Stimulated activated CD4-positive, alpha-beta T cell treated with anti-CD3 and anti-CD28 coated beads, Interleukin-1b, Interleukin-23, amount 100 ng/mL, for 48 hours (primary cell): Measurements from ENCODE around the gene FRMD3.

Source experiments
- DNase-seq: peaks from one replicate; pipeline ENCODE4 v3.0.0-alpha.2; 2020

The FRMD3 gene

DNA sequence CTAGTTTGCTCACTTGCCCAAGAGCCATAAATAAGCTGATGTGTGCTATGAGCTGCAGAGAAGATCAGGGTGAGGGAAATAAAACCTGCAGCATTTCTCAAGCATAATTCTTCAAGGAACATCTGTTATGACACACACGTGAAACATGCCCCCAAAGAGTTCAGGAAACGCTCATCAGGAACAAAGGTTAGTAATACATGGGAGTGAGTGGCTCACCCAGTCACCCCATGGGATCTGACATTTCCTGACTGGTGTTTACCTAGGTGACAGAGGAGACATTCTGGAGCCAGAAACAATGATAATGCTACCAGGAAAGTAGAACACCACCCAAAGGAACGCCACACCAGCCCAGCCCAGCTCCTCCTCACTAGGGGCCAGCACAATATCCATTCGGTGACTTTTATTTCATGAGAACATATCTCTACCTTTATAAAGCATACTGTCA lies 66.0 kb downstream of the FRMD3 start:
- no peak for DNase-seq

DNA sequence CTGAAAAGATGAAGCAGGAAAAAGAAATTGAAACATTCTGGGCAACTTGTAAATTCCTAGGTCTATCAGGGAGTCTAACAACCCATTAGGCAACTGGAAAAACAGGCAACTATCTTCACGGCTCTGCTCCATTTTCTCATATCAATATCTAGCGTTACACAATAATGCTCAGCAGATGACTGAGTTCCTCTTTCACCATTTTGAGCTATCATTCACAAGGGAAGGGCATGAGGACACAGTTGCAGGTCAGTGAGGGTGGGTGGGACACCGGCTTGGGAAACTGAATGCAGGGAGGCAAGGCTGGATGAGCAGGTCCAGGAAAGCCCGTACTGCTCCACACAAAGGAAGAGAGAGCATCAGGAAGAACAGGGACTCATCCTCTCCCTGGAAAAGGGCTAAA lies 67.0 kb downstream of the FRMD3 start:
- DNase-seq, result no peak

DNA sequence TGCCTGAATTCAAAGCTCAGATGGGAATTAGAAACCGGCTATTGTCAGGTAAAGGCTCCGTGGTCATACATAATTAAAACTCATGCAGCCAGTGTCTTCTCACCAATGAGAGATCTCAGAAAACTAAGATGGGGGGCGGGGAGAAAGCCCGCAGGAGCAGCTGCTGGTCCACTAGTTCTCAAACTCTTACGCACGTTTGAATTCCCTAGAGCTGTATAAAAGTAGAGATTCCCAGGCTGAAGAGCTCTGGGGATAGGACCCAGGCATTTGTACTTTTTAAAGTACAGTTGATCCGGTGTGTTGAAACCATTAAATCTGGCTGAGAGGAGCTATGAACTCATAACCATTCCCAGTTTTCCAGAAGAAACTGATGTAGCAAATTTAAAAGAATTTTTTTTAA lies 68.5 kb downstream of the FRMD3 start:
- no peak for DNase-seq

DNA sequence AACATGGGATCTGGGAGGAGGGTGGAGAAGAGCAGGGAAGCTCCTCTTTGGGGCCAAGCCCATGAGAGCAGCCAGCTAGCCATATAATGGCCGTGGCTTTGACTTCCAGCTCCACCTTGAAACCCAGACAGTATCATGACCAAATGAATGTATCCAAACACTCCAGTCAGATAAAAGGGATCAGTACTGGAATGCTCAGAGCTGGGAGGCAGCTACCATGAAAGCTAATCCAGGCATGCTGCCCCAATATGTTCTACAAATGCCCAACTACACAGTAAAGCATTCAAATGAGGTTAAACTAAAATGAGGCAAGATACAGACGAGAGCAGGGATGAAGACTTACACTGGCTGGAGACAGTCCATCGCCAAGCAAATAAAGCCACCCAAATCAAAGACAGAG lies 69.4 kb downstream of the FRMD3 start:
- no peak for DNase-seq

DNA sequence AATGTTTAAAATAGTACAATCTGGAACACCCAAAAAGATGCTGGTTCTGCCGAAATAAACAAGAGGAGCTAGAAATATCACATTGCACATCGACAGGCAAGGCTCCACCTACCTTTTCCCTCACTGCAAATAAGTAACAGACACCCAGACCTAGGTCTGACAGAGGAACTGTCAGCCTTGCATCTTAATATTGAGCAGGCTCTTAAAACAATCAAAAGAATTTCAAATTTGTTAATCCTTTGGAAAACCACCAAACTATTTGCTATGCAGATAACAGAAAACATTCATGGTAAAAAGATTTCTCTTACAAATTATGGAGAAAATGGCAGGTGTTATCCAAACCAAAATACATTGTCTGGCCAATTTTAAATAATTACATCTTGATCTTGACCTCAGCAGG lies 71.3 kb downstream of the FRMD3 start:
- DNase-seq, result no peak

DNA sequence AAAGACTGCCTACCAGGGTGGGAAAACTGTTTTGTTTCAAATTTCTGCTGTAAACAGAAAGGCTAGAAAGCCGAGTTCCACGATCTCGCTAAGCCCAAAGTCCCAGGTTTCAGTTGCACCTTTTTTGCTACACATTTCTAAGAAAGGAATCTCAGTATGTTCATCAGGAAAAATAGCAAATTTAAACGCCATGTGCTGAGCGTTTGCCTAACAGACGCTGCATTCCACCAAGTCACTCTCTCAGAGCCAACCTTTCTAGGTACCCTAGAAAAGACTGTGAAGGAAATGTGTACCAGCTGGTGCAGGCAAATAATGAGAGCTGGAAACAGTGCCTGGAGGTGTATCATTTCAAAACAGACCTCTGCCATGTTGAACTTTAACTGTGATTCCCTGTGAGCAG lies 71.8 kb downstream of the FRMD3 start:
- no peak for DNase-seq

DNA sequence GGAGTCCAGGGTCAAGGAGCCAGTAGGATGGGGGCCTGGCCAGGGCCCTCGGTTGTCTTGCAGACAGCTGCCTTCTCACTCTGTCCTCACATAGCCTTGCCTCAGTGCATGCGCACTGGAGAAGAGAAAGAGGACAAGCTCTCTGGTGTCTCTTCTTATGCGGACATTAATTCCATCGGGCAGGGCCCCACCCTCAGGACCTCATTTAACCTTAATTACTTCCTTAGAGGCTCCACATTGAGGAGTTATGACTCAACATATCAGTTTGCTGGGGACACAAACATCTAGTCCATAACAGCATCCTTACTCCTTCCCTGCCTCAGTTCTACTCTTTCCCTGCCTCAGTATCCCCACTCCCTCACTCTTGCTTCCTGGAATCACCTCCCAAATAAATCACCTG lies 78.4 kb downstream of the FRMD3 start:
- no peak for DNase-seq

DNA sequence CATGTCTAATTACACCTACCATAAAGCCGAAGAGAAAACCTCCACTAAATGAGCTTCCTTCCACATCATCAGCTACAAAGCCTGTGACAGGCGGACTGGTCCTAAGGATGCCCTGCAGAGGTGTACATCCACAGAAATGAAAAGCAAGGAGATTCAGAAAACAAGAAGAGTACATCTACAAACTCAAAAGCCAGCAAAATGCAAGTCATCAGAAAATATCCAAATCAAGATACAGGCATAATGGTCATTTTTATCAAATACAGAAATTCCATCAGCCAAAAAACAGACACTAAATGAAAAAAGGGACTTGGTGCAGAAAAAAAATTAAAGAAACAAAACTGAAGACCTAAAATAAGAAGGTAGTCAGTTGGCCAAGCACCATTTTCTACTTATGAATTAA lies 79.7 kb downstream of the FRMD3 start:
- no peak for DNase-seq

DNA sequence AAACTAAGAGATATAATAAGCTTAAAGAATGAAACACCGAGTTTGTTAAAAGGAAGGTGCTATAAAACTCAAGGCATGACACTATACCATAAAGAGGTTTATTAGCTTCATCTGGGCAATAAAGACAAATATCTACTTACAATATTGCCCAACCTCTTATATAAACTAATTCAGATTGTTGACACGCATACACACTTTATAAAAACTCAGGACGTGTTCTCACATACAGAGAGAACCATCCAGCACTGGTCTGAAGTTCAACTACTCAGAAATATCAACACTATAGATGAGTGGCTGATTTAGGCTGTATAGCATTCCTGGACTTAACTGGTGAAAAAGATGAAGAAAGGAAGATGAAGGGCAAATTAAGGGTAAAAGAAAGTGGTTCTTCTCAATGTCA lies 81.2 kb downstream of the FRMD3 start:
- no peak for DNase-seq

DNA sequence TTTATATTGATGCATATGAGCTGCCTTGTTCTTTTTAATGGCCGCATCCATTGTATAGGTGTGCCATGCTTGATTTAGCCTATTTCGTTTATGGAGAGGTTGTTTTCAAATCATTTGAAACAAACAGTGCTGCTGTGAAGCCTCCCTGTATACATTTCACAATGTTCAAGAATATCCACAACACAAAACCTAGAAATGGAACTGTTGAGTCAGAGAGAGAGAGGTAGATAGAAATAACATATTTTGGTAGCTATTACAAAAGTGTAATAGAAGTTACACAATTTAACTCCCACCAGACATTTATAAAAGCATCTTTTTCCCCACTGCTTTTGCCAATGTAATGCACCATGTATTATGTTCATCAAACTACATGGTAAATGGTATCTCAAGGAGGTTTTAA lies 82.0 kb downstream of the FRMD3 start:
- no peak for DNase-seq

DNA sequence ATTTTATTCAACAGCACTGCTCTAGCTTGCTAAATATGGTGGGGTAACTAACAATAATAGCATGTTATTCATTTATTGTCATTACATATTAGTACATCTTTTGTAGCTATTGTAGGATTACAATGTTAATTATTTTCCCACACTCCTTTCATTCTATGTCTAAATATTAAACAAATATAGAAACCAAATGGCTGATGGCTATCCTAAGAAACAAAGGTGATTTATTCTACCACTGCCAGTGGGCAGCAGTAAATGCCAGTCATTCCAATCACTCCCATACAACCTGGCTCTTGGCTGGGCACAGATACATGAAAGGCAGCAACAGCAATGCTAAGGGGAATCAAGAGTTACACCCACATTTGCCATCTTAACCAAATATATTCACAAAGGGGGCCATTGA lies 84.1 kb downstream of the FRMD3 start:
- no peak for DNase-seq

DNA sequence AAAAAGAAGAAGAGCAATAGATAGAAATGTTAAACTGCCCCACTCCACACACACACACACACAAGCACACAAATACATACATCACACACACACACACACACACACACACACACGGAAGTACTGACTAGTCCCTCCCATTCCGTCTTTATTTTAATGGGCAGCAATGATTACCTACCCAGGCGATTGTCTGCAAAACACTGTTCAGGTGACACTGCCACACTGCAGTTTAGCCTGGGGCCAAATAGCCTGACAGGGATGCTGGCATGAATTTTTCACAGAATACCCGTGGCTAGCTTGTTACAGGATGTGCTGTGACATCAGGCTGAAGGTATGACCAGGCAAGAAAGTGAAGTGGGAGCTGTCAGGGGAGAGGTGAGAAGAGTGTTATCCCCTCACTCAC lies 86.9 kb downstream of the FRMD3 start:
- DNase-seq, result no peak

DNA sequence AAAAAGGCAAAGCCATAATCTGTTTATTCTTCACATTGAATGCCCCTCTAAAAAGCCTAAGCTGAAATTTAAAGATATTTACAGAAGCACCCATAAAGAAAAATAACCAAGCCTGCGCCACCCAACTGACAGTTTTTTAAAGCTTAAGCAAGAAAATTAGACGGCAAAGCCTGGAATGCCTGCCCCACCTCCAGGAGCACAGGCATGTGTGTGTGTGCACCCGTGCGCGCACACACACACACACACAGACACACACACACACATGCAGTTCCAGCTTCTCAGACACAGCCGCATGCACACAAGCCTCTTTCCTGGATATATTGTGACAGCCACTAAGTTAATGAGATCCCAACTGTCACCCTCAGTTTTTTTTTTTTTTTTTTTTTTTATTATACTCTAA lies 88.2 kb downstream of the FRMD3 start:
- DNase-seq, result no peak

DNA sequence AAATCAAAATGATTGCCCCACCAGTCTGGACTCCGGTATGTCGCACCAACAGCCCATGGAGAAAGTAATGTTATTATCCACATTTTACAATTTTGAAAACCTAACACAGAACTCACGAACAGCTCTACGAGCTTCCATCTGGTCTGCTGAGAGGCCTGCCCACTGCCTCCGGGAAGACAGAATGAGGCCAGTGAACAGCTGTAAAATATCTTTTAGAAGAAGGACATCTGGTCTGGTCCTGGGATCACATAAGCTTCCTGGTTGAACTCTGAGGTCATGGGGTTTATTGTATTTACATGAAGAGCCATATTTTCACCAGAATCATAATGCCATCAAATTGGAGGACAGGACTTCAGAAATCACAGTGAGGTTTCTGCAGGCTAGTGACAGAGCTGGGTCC lies 89.0 kb downstream of the FRMD3 start:
- no peak for DNase-seq

DNA sequence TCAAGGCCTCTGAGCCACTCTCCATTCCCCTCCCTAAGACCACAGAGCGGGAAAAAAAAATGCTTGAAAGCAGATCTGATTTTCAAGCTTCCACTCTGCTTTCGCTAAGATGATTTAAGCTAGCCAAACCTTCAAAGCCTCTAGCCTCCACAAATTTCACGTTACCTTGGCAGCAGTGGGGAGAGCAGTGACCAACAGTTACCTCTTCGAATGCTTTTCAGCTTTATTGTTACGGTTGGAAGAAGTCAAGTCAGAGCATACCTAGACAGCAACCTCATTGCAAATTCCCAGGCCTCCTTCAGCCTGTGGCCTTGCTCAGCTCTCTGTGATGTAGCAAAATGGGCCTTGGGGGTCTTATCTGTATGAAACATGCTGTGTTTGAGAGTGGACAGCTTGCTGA lies 89.6 kb downstream of the FRMD3 start:
- DNase-seq, result no peak

DNA sequence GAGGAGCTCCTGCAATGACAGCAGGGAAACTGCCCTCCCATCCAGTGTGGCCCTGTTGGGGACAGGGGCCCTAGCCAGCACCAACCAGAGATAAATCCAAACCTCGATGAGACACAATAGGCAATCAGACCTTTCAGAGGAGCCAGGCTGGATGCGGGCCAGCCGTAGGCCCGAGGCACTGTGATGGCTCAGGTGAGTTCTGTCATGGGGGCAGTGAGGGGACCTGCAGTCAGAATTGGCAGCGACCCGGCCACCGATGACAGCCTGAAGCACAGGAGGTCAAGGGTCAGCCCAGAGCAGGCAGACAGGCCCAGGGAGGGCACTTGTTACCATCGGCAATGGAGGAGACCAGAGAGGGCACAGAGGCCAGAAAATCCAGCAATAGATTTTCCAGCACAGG lies 90.8 kb downstream of the FRMD3 start:
- DNase-seq, result no peak

DNA sequence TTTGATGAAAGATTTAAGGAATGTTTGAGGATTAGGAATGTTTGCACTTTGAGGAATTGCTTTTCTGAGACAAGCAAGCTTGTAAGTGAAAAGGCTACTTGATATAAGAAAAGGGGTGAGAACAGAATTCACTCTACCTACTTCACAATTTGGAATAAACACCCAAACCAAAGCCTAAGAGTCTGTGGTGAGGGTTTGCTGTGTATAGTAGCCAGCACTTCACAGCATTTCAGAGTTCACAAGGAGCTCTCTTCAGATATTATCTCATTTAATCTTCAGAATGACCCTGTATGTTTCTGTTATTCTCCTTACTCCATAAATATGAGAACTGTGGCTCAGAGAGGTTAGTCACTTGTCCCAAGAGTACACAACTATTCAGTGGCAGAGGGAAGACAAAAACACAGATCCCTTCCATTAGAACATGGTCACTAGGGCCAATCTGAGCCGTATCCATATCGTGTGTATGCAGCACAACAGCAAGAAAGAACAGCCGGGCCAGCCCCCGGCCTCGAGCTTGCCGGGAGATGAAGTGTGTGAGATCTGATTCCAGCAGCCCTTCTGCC lies 92.4 kb downstream of the FRMD3 start:
- DNase-seq, result no peak

DNA sequence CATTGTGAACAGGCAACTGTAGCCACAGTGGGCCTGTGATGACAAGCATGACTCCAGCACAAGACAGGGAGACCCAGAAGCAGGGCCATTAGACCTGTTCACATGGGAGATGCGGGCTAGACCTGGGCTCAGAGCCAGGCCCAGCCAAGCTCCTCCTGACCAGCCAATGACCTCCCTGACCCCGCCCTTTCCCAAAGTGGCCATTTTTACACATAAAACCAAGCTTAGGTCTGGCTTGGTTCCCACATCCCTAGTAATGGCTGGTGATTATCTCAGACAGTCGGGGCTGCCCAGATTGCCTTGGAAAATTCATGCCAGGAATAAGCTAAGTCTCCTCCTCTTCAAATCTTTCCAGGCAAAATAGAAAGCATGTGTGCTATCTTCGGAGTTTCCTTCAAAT lies 94.1 kb downstream of the FRMD3 start:
- no peak for DNase-seq

DNA sequence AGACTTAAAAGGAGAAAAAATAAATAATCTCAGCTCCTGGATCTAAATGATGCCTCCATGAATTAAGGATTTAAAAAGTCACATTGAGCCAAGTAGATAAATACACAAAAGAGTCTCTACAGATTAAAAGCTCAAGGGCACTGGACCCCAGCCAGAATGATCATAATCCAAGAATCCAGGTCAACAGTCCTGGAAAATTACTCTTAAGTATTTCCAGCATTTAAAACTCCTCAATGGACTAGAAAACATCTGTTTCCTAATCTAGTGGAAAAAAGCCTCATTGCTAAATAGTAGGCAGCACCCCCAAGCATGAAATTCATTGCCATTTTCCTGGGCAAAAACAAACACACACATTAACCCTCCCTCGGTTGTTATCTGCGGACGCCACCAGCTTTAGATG lies 96.8 kb downstream of the FRMD3 start:
- no peak for DNase-seq

DNA sequence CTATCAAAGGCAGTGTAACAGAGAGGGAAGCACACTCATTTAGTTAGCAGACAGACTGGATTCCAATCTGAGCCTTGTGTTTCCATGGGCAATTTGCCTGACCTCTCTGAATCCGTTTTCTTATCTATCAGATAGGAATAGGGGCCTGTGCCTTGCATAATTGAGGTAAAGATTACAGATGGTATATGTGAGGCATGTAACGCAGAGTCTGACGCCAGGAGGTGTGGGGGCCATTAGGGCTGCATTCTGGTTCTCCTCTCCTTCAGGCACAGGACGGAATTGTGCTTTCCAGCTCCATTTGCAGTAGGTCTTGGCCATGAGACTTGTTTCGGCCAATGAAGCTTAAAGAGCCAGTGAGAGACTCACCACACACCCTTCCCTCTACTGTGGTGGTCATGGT lies 97.6 kb downstream of the FRMD3 start:
- no peak for DNase-seq

DNA sequence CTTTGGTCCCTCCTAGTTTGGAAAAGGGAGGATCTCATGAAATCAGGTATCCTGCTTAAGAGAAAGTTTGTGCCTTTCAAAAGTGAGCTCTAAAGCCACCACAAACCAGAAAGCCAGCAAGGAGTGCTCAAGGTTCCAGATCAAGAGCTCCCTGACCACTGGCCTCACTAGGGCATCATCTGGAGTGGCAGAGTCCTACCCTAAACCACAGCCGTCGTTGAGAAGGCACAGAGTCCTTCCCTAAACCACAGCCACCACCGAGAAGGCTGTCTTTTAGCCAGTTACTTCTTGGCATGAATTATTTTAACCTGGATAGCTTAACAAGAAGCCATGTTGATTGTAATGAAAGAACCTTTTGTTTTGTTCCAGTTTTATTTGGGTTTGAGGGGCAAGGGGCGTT lies 102.9 kb downstream of the FRMD3 start:
- DNase-seq, result no peak

DNA sequence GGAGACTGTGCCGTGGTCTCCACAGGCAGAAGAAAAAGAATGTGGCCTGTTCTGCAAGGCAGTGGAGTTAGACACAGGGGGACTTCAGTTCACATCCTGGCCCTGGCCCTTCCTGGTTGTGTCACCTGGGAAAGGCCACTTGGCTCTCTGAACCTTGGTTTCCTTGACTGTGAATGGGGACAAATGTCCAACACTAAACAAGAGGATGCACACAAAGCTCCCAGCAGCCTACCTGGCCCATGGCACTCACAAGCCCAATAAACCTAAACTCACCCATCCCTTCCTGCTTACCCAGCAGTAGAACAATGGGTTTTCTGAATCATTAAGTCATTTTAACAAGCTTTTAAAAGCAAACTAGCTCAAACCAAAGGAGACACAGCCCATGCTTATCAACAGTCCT lies 103.9 kb downstream of the FRMD3 start:
- no peak for DNase-seq

DNA sequence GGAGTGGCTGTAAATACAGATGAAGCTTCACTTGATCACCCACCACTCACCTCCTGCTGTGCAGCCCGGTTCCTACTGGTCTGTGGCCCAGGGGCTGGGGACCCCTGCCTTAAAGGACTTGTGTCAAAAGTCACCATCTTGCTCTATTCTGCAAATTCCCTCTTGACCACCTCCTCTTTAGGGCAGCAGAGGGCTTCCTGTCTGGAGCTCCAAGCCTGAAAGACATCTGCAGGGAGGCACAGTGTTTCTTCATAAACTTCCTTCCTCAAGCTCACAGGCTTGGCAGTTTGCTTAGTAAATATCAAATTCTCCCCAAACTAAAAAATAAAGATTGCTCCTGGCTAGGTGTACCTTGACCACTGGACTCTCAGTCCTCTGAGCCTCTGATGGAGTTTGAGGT lies 104.4 kb downstream of the FRMD3 start:
- no peak for DNase-seq

DNA sequence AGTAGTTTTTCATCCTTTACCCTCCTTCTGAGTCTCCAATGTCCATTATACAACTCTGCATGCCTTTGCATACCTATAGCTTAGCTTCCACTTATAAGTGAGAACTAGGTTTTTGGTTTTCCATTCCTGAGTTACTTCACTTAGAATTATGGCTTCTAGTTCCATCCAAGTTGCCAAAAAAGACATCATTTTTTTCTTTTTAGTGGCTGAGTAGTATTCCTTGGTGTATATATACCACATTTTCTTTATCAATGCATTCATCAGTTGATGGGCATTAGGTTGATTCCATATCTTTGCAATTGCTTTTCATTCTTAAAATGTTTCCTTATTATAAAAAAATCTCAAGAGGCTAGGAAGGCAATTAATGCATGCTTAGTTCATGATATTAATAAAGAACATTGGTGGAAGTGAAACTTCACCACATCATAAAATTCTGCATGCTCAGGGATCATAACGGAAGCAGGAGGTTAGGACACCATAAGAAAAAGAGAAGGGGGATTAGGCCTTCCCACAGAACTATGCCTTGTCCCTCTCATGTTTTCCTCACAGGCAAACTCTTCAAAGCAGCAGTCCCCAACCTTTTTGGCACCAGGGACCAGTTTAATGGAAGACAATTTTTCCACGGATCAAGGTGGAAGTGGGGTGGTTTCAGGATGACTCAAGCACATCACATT lies 105.2 kb downstream of the FRMD3 start:
- no peak for DNase-seq

DNA sequence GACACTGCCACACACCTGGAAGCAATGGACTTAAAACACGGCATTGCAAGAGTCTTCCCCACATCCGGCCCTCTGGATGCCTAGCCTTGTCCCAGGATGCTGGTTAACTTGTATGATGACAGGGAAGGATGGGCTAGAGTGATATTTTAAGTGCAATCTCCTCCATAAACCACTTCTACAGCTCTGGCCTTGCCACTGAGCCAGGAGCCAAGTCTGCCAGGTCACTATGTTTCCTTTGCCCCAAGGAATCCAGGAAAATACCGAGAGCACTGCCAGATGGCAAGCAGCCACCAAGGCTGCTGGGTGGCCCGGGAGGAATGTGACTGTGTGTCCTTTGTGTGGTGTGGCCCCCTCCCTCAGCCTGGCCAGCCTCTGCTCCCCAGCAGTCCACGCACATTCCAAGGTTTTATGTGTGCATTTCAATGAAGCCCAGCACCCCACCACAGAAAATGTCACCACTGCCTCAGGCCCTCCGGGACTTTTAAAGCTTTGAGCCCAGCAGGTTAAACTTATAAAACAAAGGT lies 106.0 kb downstream of the FRMD3 start:
- DNase-seq, result no peak
